GM12878 (cell line): ENCODE results near the gene PCDHGC3. TPM values are rescaled to one million over a fixed set of nuclear protein-coding genes. Genes with fewer than 3 reads are reported as not detected.
A peak's percentile ranks its signal among the peaks of the same experiment; 100 is the strongest.

Source experiments
- ATF3 ChIP-seq: IDR thresholded peaks from 2 replicates; pipeline ENCODE4 v1.6.1; 2011; ENCODE audit warnings: low read depth, mild to moderate bottlenecking, low read length, moderate library complexity, borderline replicate concordance; ENCODE audit errors: extremely low read depth
- BHLHE40 ChIP-seq, 2 experiments: fragments of 450-650 bp in 1 of 2; IDR thresholded peaks; 2 replicates each; pipeline ENCODE4 v1.6.1; 2011 to 2017; ENCODE audit warnings: low read depth in 2 of 2, borderline replicate concordance in 1 of 2, improper control_type of control experiment in 1 of 2, low read length in 1 of 2, mild to moderate bottlenecking in 1 of 2
- CEBPZ ChIP-seq: fragments of 150-350 bp; IDR thresholded peaks from 2 replicates; pipeline ENCODE4 v1.6.1; 2016; ENCODE audit warnings: low read depth, low read length
- CREB1 ChIP-seq: IDR thresholded peaks from 2 replicates; pipeline ENCODE4 v1.6.1; 2012; ENCODE audit warnings: low read depth, mild to moderate bottlenecking, inconsistent platforms
- E4F1 ChIP-seq: fragments of 450-650 bp; IDR thresholded peaks from 2 replicates; pipeline ENCODE4 v1.6.1; 2018; ENCODE audit warnings: borderline replicate concordance, mild to moderate bottlenecking; ENCODE audit not compliant: partially characterized antibody
- GABPA ChIP-seq: IDR thresholded peaks from 2 replicates; pipeline ENCODE4 v1.6.1; 2014; ENCODE audit warnings: antibody characterized with exemption, low read depth, mild to moderate bottlenecking, inconsistent platforms
- GATAD2B ChIP-seq: fragments of 450-650 bp; conservative IDR thresholded peaks from 2 replicates; pipeline ENCODE4 v1.6.1; 2017; ENCODE audit warnings: low read depth, mild to moderate bottlenecking, moderate library complexity
- HCFC1 ChIP-seq: fragments of 150-350 bp; IDR thresholded peaks from 2 replicates; pipeline ENCODE4 v1.6.1; 2014; ENCODE audit warnings: low read length
- KLF5 ChIP-seq: fragments of 450-650 bp; IDR thresholded peaks from 2 replicates; pipeline ENCODE4 v1.6.1; 2014; ENCODE audit warnings: mild to moderate bottlenecking; ENCODE audit not compliant: partially characterized antibody
- LARP7 ChIP-seq: fragments of 450-650 bp; IDR thresholded peaks from 2 replicates; pipeline ENCODE4 v1.6.1; 2017; ENCODE audit warnings: mild to moderate bottlenecking
- NFIC ChIP-seq: IDR thresholded peaks from 2 replicates; pipeline ENCODE4 v1.6.1; 2012; ENCODE audit warnings: low read depth, mild to moderate bottlenecking, inconsistent platforms, low read length, moderate library complexity
- SIN3A ChIP-seq: IDR thresholded peaks from 2 replicates; pipeline ENCODE4 v1.6.1; 2012; ENCODE audit warnings: low read depth, low read length, improper control_type of control experiment
- SPI1 ChIP-seq: IDR thresholded peaks from 2 replicates; pipeline ENCODE4 v1.6.1; 2011; ENCODE audit warnings: low read depth, mild to moderate bottlenecking, low read length, moderate library complexity, borderline replicate concordance; ENCODE audit not compliant: insufficient read depth
- SUZ12 ChIP-seq: fragments of 200-600 bp; sonication (generic); IDR thresholded peaks from one replicate; pipeline ENCODE4 v1.6.1; 2018; ENCODE audit warnings: antibody characterized with exemption, mild to moderate bottlenecking; ENCODE audit not compliant: unreplicated experiment
- TAF1 ChIP-seq: IDR thresholded peaks from 2 replicates; pipeline ENCODE4 v1.6.1; 2011; ENCODE audit warnings: mild to moderate bottlenecking, low read depth, low read length, borderline replicate concordance
- USF1 ChIP-seq: IDR thresholded peaks from 2 replicates; pipeline ENCODE4 v1.6.1; 2011; ENCODE audit warnings: borderline replicate concordance, low read depth, mild to moderate bottlenecking, moderate library complexity, mixed read lengths, low read length; ENCODE audit not compliant: insufficient read depth; ENCODE audit errors: extremely low read length
- ZBTB4 ChIP-seq: fragments of 450-650 bp; formaldehyde crosslinking; IDR thresholded peaks from 2 replicates; pipeline ENCODE4 v1.4.0; 2022; ENCODE audit warnings: mild to moderate bottlenecking, moderate library complexity
- ZNF207 ChIP-seq: fragments of 450-650 bp; IDR thresholded peaks from 2 replicates; pipeline ENCODE4 v1.6.1; 2014; ENCODE audit warnings: antibody characterized with exemption, mild to moderate bottlenecking, borderline replicate concordance
- ZNF217 ChIP-seq: fragments of 450-650 bp; IDR thresholded peaks from 2 replicates; pipeline ENCODE4 v1.6.1; 2017; ENCODE audit warnings: antibody characterized with exemption, mild to moderate bottlenecking
- polyA plus RNA-seq, 11 experiments: library from polyadenylated mRNA; depleted of rRNA in 4 of 11; unstranded in 6 of 11; stranded (reverse) in 5 of 11; fragments of >200 nt; fragmentation: Nextera tagmentation in 4 of 11; fragmentation: Illumina TruSeq in 1 of 11; extraction: Ambion mirVana in 4 of 11; extraction: Trizol in 1 of 11; gene quantifications; 1 replicate in 1 of 11; 2 replicates in 10 of 11; pipeline versions ENCODE4 v1.2.1 to v1.2.3, GENCODE V29; 2011 to 2016; ENCODE audit warnings: inconsistent platforms in 2 of 11, missing spikeins in 2 of 11, low read depth in 1 of 11
- total RNA-seq, 4 experiments: library from RNA; depleted of rRNA in 3 of 4; stranded (reverse); fragments of >200 nt in 3 of 4; fragmentation: Illumina TruSeq in 1 of 4; extraction: Trizol in 1 of 4; gene quantifications; 2 replicates each; pipeline versions ENCODE4 v1.2.1 to v1.2.3, GENCODE V29; 2013 to 2021

PCDHGC3 gene
- total and polyA plus RNA-seq, 10 of the 15 experiments (the other 5 are each of a cell fraction or from before 2014, with no cell fraction given) = 0.53 to 22.1 (median 12.0) TPM

- TF ChIP-seq CEBPZ = no peak
- TF ChIP-seq ATF3 = no peak
- no peak for TF ChIP-seq E4F1
- no peak for TF ChIP-seq LARP7
- TF ChIP-seq TAF1 = no peak
- TF ChIP-seq ZNF217 = no peak
- TF ChIP-seq GABPA = no peak
- peak; percentile 36; the same call in 1 of the 2 replicates for TF ChIP-seq CREB1
- no peak for TF ChIP-seq ZNF207
- peak; percentile 97 to 98 for TF ChIP-seq BHLHE40 (IDR thresholded peaks at IDR 0.05; ENCODE audit: borderline replicate concordance in 1 of 2, low read depth in 2 of 2, low read length in 1 of 2)
- 0 out of 2 replicates have a peak, but pooled peaks have one; percentile 31 for TF ChIP-seq GATAD2B
- TF ChIP-seq KLF5 = no peak
- no peak for TF ChIP-seq SIN3A
- TF ChIP-seq SPI1 = peak; percentile 32; the same call in 1 of the 2 replicates
- TF ChIP-seq USF1 = peak; percentile 78
- no peak for TF ChIP-seq HCFC1
- no peak for TF ChIP-seq ZBTB4 (CRISPR knock-in tag)
- no peak for TF ChIP-seq SUZ12
- no peak for TF ChIP-seq NFIC
Measured at GRCh38 chr5:141492168-141492885, 16.6 kb downstream of the PCDHGC3 start (continued).
